AG04450 (cell line): ENCODE data around the gene SLC28A1. TPM values are rescaled to one million over a fixed set of nuclear protein-coding genes. Genes with fewer than 3 reads are reported as not detected.

ENCODE experiments used
- CTCF ChIA-PET: fragments of 300-600, 350-600 bp; formaldehyde crosslinking; extraction: SDS; loops from one replicate; lab custom pipeline; 2022; ENCODE audit warnings: antibody characterized with exemption, inconsistent platforms; lab: Charles Lee
- POLR2A ChIA-PET: fragments of 350-600 bp; formaldehyde crosslinking; extraction: SDS; loops from one replicate; lab custom pipeline; 2021; ENCODE audit warnings: antibody characterized with exemption, inconsistent platforms; lab: Yijun Ruan, JAX
- DNase-seq: peaks from one replicate; pipeline ENCODE4 v3.0.0-alpha.2; 2011; ENCODE audit warnings: low read depth, low spot score
- H3K27ac ChIP-seq: one replicate; pipeline ENCODE4 v1.5.1; 2012; ENCODE audit warnings: low read depth, low read length, control low read depth
- H3K27me3 ChIP-seq: one replicate; pipeline ENCODE4 v1.6.0; 2012; ENCODE audit warnings: low read length; ENCODE audit not compliant: control insufficient read depth, insufficient read depth
- H3K4me3 ChIP-seq: 2 replicates; pipeline ENCODE4 v1.5.1; 2011; ENCODE audit warnings: mild to moderate bottlenecking, low read depth, low read length, control low read depth
- H3K9me3 ChIP-seq: 2 replicates; pipeline ENCODE4 v1.5.1; 2012; ENCODE audit warnings: low read length; ENCODE audit not compliant: control insufficient read depth, insufficient read depth
- CTCF ChIP-seq: IDR thresholded peaks from 2 replicates; pipeline ENCODE4 v1.5.1; 2011; ENCODE audit warnings: low read depth, low read length, control low read depth, inconsistent platforms
- polyA plus RNA-seq: library from polyadenylated mRNA; depleted of rRNA; stranded (reverse); fragments of >200 nt; gene quantifications from 2 replicates; pipeline ENCODE4 v1.2.3, GENCODE V29; 2011

SLC28A1 gene
- polyA plus RNA-seq, 1 experiment = not detected

GRCh38 chr15:84892786-84893307 lies 8.4 kb downstream of the SLC28A1 start:
- CTCF ChIA-PET = no interaction called here
- Histone ChIP-seq H3K27ac (no peak overlapping the region), H3K27me3 (peaks cover 22% of the 10 kb centered on the region), H3K4me3 (no peak overlapping the region), H3K9me3 (no peaks in the 10 kb centered on the region; the same call in 1 of the 2 replicates)
- TF ChIP-seq CTCF = no peak
- no peak for DNase-seq
- POLR2A ChIA-PET = no interaction called here

- Histone ChIP-seq H3K9me3 (no peaks in the 10 kb centered on the region; the same call in 1 of the 2 replicates), H3K27me3 (peaks cover 17% of the 10 kb centered on the region), H3K27ac (no peak overlapping the region), H3K4me3 (no peak overlapping the region)
- no peak for TF ChIP-seq CTCF
- ChIA-PET CTCF (no interaction called here), POLR2A (no interaction called here)
- DNase-seq = no peak
Observed at GRCh38 chr15:84893607-84894006, 9.1 kb downstream of the SLC28A1 start.

GRCh38 chr15:84894736-84895425 lies 10.4 kb downstream of the SLC28A1 start:
- H3K27ac ChIP-seq = no peak overlapping the region
- H3K4me3 ChIP-seq = no peak overlapping the region
- ChIA-PET CTCF (no interaction called here), POLR2A (no interaction called here)
- DNase-seq = no peak
- TF ChIP-seq CTCF = no peak
- H3K27me3 ChIP-seq = peaks cover 16% of the 10 kb centered on the region
- H3K9me3 ChIP-seq = no peaks in the 10 kb centered on the region; the same call in 1 of the 2 replicates

- no peak for DNase-seq
- Histone ChIP-seq H3K27ac (no peak overlapping the region), H3K4me3 (no peak overlapping the region), H3K9me3 (no peaks in the 10 kb centered on the region; the same call in 1 of the 2 replicates), H3K27me3 (peaks cover 11% of the 10 kb centered on the region)
- POLR2A ChIA-PET = no interaction called here
- CTCF ChIA-PET = no interaction called here
- TF ChIP-seq CTCF = no peak
Observed at GRCh38 chr15:84898761-84899160, 14.3 kb downstream of the SLC28A1 start.

GRCh38 chr15:84899750-84900149 lies 15.3 kb downstream of the SLC28A1 start:
- Histone ChIP-seq H3K9me3 (no peaks in the 10 kb centered on the region), H3K27ac (no peak overlapping the region), H3K4me3 (no peak overlapping the region), H3K27me3 (peaks cover 10% of the 10 kb centered on the region)
- DNase-seq = no peak
- ChIA-PET POLR2A (no interaction called here), CTCF (no interaction called here)
- no peak for TF ChIP-seq CTCF
